OCI-LY7 (cell line): ENCODE results near the gene TICAM2. TPM values are rescaled to one million over a fixed set of nuclear protein-coding genes. Genes with fewer than 3 reads are reported as not detected.

Source experiments
- BruUV-seq: library from RNA; stranded (reverse); fragments of 400-500 nt; replicated peaks from 2 replicates; lab custom pipeline; 2021; lab: Mats Ljungman, UMichigan
- CTCF ChIA-PET: fragments of 300-600 bp; sonication (Branson Sonifier 250); formaldehyde crosslinking; loops from one replicate; lab custom pipeline; 2022; ENCODE audit warnings: antibody characterized with exemption; ENCODE audit not compliant: unreplicated experiment; lab: Charles Lee
- POLR2A ChIA-PET: fragments of 300-600 bp; sonication (Branson Sonifier 250); formaldehyde crosslinking; loops from one replicate; lab custom pipeline; 2022; ENCODE audit warnings: antibody characterized with exemption; lab: Charles Lee
- DNase-seq: peaks from one replicate; pipeline ENCODE4 v3.0.0-alpha.2; 2015; ENCODE audit warnings: low spot score
- H2AFZ ChIP-seq: fragments of 200-600 bp; sonication (generic), shearing (Covaris generic); 2 replicates; pipeline ENCODE4 v1.6.1; 2014; ENCODE audit warnings: mild to moderate bottlenecking, antibody characterized with exemption, low read length, moderate library complexity
- H3K27ac ChIP-seq: fragments of 200-600 bp; sonication (generic); 2 replicates; pipeline ENCODE4 v1.5.1; 2014; ENCODE audit warnings: mixed run types, low read depth, mild to moderate bottlenecking, moderate library complexity, low read length, inconsistent platforms; ENCODE audit not compliant: poor library complexity, severe bottlenecking
- H3K36me3 ChIP-seq: fragments of 200-600 bp; sonication (generic); 2 replicates; pipeline ENCODE4 v1.6.1; 2014; ENCODE audit warnings: mild to moderate bottlenecking, antibody characterized with exemption, low read length, moderate library complexity, mixed read lengths; ENCODE audit not compliant: insufficient read depth
- H3K4me1 ChIP-seq: fragments of 200-600 bp; sonication (generic); 2 replicates; pipeline ENCODE4 v1.5.1; 2014; ENCODE audit warnings: mild to moderate bottlenecking, low read length; ENCODE audit not compliant: insufficient read depth, poor library complexity, severe bottlenecking
- H3K4me2 ChIP-seq: fragments of 200-600 bp; sonication (generic); 2 replicates; pipeline ENCODE4 v1.6.1; 2014; ENCODE audit warnings: mild to moderate bottlenecking, low read length
- H3K4me3 ChIP-seq: fragments of 200-600 bp; sonication (generic); 2 replicates; pipeline ENCODE4 v1.5.1; 2014; ENCODE audit warnings: mild to moderate bottlenecking, low read depth, low read length; ENCODE audit not compliant: poor library complexity, severe bottlenecking
- H3K79me2 ChIP-seq: fragments of 200-600 bp; sonication (generic); 2 replicates; pipeline ENCODE4 v1.6.1; 2016; ENCODE audit warnings: low read depth, mild to moderate bottlenecking, low read length, moderate library complexity, mixed read lengths; ENCODE audit not compliant: insufficient read depth
- H3K9me2 ChIP-seq: fragments of 200-600 bp; sonication (generic); 2 replicates; pipeline ENCODE4 v1.6.1; 2016; ENCODE audit warnings: mild to moderate bottlenecking, low read length, mixed read lengths; ENCODE audit not compliant: insufficient read depth
- H3K9me3 ChIP-seq: fragments of 200-600 bp; sonication (generic); 2 replicates; pipeline ENCODE4 v1.6.1; 2014; ENCODE audit warnings: mild to moderate bottlenecking, mixed run types, low read length, mixed read lengths
- H4K20me1 ChIP-seq: fragments of 200-600 bp; sonication (generic); 2 replicates; pipeline ENCODE4 v1.6.1; 2014; ENCODE audit warnings: mild to moderate bottlenecking, antibody characterized with exemption, low read length, moderate library complexity, mixed read lengths; ENCODE audit not compliant: insufficient read depth
- EZH2phosphoT487 ChIP-seq: fragments of 200-600 bp; sonication (generic); IDR thresholded peaks from 2 replicates; pipeline ENCODE4 v1.6.1; 2018; ENCODE audit warnings: low read depth, borderline replicate concordance, mild to moderate bottlenecking, mixed run types, antibody characterized with exemption, low read length, moderate library complexity, mixed read lengths
- intact Hi-C: fragments of 100-400 bp; cut with micrococcal nuclease; formaldehyde crosslinking; loops from one replicate; pipeline ENCODE4 v1.10.0; 2022; ENCODE audit not compliant: unreplicated experiment
- total RNA-seq, 2 experiments: library from RNA; depleted of rRNA in 1 of 2; stranded (reverse); fragments of >200 nt in 1 of 2; shearing (Covaris generic) in 1 of 2; gene quantifications; 2 replicates each; pipeline ENCODE4 v1.2.3, GENCODE V29; 2014 to 2022
- TF ChIP-seq, protein P1 (sequence below): fragments of 200-600 bp; sonication (generic); conservative IDR thresholded peaks from 2 replicates; pipeline ENCODE4 v1.5.1; 2014; ENCODE audit warnings: mild to moderate bottlenecking, antibody characterized with exemption, low read length, moderate library complexity, mixed read lengths

TICAM2 gene
- total RNA-seq, 2 experiments from 2014 or later, result 0.65 TPM; not detected in 1

DNA sequence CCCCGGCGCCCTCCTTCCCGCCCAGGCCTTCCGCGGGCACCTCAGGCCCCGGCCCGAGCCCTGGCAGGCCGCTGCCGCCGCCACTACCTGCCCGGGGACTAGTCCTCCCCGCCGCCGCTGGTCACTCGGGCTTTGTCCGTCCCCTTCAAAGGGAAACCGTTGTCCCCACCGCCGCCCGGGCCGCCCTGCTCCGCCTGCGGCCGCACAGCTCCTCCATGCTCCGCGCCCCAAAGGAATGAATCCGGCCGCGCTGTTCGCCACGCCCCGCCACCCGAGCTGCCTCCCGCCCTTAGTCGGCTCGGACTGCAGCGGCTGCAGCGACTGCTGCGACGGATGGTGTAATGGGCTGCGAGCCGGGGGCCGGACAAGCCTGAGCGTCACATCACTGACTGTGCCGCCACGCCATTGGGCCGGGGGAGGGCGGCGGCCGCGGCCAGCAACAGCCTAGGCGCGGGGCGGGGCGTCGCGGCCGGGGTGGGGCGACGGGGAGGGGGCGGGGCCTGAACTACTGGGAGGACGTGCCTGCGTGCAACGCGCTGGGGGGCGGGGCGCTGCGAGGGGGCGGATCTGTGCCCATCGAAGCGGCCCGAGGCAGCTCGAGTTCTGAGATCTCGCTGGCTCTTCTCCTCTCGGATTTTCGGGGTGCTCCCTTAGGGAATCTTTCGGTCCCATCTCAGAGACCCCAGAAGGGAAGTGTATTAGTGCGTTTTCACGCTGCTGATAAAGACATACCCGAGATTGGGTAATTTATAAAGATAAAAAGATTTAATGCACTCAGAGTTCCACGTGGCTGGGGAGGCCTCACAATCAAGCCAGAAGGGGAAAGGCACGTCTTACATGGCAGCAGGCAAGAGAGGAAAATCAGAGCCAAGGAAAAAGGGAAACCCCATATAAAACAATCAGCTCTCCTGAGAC, 57.6 kb downstream of the TICAM2 start, which contains the start of gene FEM1C:
Gene FEM1C, minus strand, starts transcription at position 340 of the 915 bp plus-strand sequence. CDS start 1,282 bp downstream, outside the sequence.
- CTCF ChIA-PET, result no interaction called here
- Histone ChIP-seq H3K9me3 (peaks cover 13% of the 10 kb centered on the region; the same call in 1 of the 2 replicates), H3K4me2 (peak within 1 kb of the TSS; percentile 92), H3K79me2 (peaks cover 43% of the 10 kb centered on the region), H3K4me1 (peaks cover 29% of the 10 kb centered on the region), H3K4me3 (peak within 1 kb of the TSS; percentile 92), H3K36me3 (peaks cover 36% of the 10 kb centered on the region), H3K9me2 (no peaks in the 10 kb centered on the region), H2AFZ (peak within 1 kb of the TSS; percentile 82; the same call in 1 of the 2 replicates), H3K27ac (peak within 1 kb of the TSS; percentile 79), H4K20me1 (peaks cover 40% of the 10 kb centered on the region)
- peak; percentile 96 for DNase-seq
- intact Hi-C loops, result loop anchor here (1.0 to 5.0 kb wide), 4 partner anchors 43 to 543 kb away; partner anchors contain the start of genes AP3S1, ATG12, COMMD10 and TMED7
- POLR2A ChIA-PET, result interaction anchor here (0.6 to 2.1 kb wide), 8 partner anchors 9 to 799 kb away, joined by 3 to 10 read pairs (median 4); no protein-coding TSS in a partner anchor
- BruUV-seq, result no TSS peak
- TF ChIP-seq, protein P1, sequence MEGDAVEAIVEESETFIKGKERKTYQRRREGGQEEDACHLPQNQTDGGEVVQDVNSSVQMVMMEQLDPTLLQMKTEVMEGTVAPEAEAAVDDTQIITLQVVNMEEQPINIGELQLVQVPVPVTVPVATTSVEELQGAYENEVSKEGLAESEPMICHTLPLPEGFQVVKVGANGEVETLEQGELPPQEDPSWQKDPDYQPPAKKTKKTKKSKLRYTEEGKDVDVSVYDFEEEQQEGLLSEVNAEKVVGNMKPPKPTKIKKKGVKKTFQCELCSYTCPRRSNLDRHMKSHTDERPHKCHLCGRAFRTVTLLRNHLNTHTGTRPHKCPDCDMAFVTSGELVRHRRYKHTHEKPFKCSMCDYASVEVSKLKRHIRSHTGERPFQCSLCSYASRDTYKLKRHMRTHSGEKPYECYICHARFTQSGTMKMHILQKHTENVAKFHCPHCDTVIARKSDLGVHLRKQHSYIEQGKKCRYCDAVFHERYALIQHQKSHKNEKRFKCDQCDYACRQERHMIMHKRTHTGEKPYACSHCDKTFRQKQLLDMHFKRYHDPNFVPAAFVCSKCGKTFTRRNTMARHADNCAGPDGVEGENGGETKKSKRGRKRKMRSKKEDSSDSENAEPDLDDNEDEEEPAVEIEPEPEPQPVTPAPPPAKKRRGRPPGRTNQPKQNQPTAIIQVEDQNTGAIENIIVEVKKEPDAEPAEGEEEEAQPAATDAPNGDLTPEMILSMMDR, result no peak
- TF ChIP-seq EZH2phosphoT487, result no peak

DNA sequence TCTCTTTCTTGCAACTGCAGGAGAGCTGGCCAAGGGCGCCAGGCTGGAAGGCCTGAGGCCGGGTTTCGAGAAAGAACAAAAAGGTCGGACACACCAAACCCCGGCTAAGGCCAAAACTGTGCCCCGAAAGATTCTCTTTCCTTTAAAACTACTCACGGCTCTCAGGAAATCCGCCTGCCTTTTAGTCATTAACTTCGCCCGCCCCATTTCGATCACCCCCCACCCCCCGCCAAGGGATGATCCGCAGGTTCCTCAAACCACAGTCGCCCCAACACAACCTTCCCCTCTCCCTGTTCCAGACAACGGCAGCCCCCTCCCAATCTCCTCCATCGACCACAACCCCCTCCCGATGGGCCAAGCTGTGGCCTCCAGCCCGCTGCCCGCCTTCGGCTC, 58.2 kb downstream of the TICAM2 start:
- Histone ChIP-seq H3K27ac (peak overlapping the region; percentile 79), H3K79me2 (peaks cover 50% of the 10 kb centered on the region), H2AFZ (peak overlapping the region; percentile 38; the same call in 1 of the 2 replicates), H3K4me2 (peak overlapping the region; percentile 92), H4K20me1 (peaks cover 40% of the 10 kb centered on the region), H3K4me1 (peaks cover 32% of the 10 kb centered on the region), H3K9me3 (peaks cover 13% of the 10 kb centered on the region; the same call in 1 of the 2 replicates), H3K4me3 (peak overlapping the region; percentile 92), H3K9me2 (no peaks in the 10 kb centered on the region), H3K36me3 (peaks cover 43% of the 10 kb centered on the region)
- no TSS peak for BruUV-seq
- peak; percentile 67 for DNase-seq
- ChIA-PET CTCF (no interaction called here), POLR2A (interaction anchor here (0.6 to 2.1 kb wide), 9 partner anchors 9 to 799 kb away, joined by 3 to 10 read pairs (median 4); no protein-coding TSS in a partner anchor)
- intact Hi-C loops, result loop anchor here (1.0 to 5.0 kb wide), 3 partner anchors 82 to 543 kb away; partner anchors contain the start of genes AP3S1, ATG12, COMMD10 and TMED7
- TF ChIP-seq, protein P1, result no peak
- no peak for TF ChIP-seq EZH2phosphoT487
